AML-193 (cell line): ENCODE results near the gene APLN.

Source experiments
- DNase-seq, 2 experiments: peaks; one replicate each; lab custom pipeline; 2025; lab: John Stamatoyannopoulos, UW

The APLN gene

DNA sequence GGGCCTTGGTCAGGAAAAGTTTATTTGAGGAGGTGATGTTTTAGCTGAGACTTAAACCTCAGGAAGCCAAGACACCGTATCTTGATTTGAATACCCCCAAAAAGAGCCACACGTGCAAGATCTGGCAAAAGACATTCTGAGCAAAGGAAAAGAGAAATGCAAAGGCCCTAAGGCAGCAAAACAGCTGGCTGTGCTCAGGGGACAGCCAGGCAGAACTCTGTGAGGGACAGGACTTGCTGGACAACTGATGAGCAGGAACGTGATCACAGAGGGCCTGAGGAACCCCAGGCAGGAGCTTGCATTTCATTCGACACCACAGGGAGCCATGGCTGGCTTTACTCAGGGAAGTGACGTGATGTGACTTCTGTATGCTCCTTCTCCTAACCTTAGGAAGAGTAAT is 58.7 kb downstream of the APLN start:
- DNase-seq, result no peak
